ENCODE measurements around the gene SYMPK.
A peak's percentile ranks its signal among the peaks of the same experiment; 100 is the strongest.

SYMPK gene

DNA sequence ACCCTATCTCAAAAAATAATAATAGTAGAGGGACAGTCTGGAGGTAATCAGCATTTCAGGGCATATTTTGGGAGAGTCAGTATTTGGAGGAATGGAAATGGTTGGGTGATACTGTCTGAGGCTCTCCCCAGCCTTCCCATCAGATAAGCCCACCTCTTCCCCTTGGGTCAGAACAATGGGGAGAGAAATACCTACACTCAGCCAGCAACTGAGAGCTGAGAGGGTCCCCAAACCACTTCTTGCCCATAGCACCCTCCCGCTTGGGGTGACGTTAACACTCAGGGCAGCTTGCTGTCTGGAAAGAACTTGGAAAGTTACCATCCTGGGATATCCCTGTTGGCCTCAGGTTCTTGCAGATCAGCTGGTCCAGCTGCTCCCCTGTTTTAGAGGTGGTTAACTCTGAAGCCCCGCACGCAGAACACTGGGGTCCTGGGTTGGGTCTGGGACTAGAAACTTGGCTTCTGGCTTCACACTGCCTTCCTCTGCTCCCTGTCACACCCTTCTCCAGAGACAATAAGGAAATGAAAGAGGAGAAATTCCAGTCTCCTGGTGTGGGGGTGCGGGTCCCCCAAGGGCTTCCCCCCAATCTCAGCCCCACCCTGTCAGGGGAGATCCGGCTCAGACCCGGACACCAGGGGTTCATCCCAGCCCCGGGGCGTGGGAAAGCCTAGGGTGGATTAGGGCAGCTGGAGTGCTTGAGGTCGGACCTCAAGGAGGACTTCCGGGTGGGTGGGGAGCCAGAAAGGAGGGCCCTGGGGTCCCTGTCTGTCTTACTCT is 3.6 kb upstream of the SYMPK start:
- H3K4me3 ChIP-seq (ENCODE audit: insufficient read depth, low read depth, low read length, poor library complexity, severe bottlenecking), result no peak overlapping the region
- no peak for DNase-seq
- no peak overlapping the region for H3K27ac ChIP-seq (ENCODE audit: insufficient read depth, low read length, poor library complexity, severe bottlenecking)
- H3K27me3 ChIP-seq (replicated peaks; ENCODE audit: control insufficient read depth, insufficient read depth, low read length, poor library complexity, severe bottlenecking), result no peaks in the 10 kb centered on the region
- no peaks in the 10 kb centered on the region for H3K9me3 ChIP-seq (ENCODE audit: control insufficient read depth, low read length)
- peaks cover 19% of the 10 kb centered on the region for H3K4me1 ChIP-seq (ENCODE audit: control insufficient read depth, insufficient read depth, low read length, poor library complexity, severe bottlenecking)
- H3K36me3 ChIP-seq (ENCODE audit: control insufficient read depth, insufficient read depth, low read length), result no peaks in the 10 kb centered on the region

DNA sequence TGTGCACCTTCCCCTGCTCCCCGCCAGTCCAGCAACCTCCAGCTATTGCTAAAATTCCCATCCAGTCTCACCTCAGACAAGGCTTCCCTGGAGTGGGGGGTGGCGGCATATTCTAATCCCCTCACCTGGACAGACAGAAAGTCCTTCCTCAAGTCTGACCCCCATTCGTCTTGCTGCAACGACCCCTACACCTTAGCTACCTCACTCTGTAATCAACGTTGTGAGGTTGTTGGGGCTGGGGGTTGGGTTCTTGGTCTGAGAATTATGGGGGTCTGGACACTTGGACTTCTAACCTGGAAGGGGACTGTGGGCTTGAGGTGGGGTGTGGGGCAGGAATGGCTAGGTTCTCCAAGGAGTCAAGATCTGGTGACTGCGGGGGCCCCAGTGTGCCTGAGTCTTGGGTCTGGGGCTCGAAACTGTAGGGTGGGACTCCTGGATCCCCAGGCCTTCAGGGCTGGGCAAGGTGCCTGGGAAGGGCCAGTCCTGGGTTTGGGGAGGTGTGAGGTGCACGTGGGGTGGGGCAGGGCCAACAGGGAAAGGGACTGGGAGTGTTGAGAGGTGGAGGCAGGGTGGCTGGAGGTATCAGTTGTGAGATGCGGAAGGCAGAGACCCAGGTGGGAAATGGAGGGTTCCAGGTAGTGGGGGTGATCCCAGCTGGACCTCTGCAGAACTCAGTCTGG is 2.5 kb upstream of the SYMPK start:
- DNase-seq, result no peak
- Histone ChIP-seq H3K4me3 (ENCODE audit: insufficient read depth, low read depth, low read length, poor library complexity, severe bottlenecking) (no peak overlapping the region), H3K36me3 (ENCODE audit: control insufficient read depth, insufficient read depth, low read length) (no peaks in the 10 kb centered on the region), H3K9me3 (ENCODE audit: control insufficient read depth, low read length) (no peaks in the 10 kb centered on the region), H3K4me1 (ENCODE audit: control insufficient read depth, insufficient read depth, low read length, poor library complexity, severe bottlenecking) (peaks cover 19% of the 10 kb centered on the region), H3K27ac (ENCODE audit: insufficient read depth, low read length, poor library complexity, severe bottlenecking) (no peak overlapping the region), H3K27me3 (replicated peaks; ENCODE audit: control insufficient read depth, insufficient read depth, low read length, poor library complexity, severe bottlenecking) (no peaks in the 10 kb centered on the region)

DNA sequence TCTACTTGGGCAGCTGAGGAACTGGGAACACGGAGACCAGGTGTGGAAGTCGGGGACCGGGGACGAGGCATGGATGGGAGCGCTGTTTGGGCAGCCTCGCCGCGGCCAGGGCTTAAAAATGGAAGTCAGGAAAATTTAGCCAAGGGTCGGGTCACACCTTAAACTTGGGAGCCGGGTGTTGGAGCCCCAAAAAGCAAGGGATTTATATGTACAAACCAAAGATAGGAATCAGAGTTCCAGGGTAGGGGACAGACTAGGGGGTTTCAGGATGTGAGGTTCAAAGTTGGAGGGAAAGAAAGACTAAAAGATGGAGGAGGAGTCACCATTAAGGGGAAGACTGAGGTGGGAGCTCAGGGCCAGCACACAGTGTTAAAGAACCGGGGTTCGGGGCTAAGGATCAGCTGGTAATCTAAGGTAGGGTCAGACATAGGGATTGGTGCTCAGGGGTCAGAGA is 1.7 kb upstream of the SYMPK start:
- Histone ChIP-seq H3K27me3 (replicated peaks; ENCODE audit: control insufficient read depth, insufficient read depth, low read length, poor library complexity, severe bottlenecking) (no peaks in the 10 kb centered on the region), H3K27ac (ENCODE audit: insufficient read depth, low read length, poor library complexity, severe bottlenecking) (no peak overlapping the region), H3K9me3 (ENCODE audit: control insufficient read depth, low read length) (no peaks in the 10 kb centered on the region), H3K4me1 (ENCODE audit: control insufficient read depth, insufficient read depth, low read length, poor library complexity, severe bottlenecking) (peaks cover 19% of the 10 kb centered on the region), H3K36me3 (ENCODE audit: control insufficient read depth, insufficient read depth, low read length) (no peaks in the 10 kb centered on the region), H3K4me3 (ENCODE audit: insufficient read depth, low read depth, low read length, poor library complexity, severe bottlenecking) (peak overlapping the region; percentile 40)
- no peak for DNase-seq

DNA sequence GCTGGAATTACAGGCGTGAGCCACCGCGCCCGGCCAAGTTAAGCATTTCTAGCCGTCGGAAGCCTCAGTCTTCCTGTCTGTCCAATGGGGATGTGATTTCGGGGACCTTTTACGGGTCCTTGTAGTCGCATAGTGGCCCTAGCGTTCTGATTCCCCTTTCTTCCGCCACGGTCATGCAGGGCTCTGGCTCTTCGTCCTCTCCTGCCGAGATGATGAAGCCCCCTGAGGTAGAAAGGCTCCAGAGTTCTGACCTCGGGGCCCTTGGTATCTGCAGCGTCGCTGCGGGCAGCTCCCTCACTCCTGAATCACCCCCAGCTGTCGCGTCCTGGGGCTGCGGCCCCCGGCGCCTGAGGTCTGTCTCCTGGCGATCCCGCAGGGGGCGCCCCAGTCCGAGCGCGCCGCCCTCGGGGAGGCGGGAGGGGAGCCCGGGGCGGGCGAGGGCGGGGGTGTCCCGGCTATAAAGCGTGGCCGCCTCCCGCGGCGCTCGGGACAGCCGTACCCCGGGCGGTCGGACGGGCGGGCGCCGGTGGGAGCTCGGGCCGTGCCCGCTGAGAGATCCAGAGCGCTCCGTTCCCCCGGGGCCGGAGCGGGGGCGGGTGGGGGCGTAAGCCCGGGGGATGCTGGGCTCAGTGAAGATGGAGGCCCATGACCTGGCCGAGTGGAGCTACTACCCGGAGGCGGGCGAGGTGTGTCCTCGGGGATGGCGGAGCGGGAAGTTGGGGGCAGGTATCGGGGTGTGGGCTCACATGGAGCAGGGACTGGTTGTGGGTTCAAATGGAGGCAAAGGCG is 1.1 kb upstream of the SYMPK start, which contains the start of gene FOXA3:
Gene FOXA3, plus strand, starts transcription at position 487 of the 789 bp plus-strand sequence. Its CDS starts 131 bp downstream, at position 618.
- H3K36me3 ChIP-seq (ENCODE audit: control insufficient read depth, insufficient read depth, low read length), result no peaks in the 10 kb centered on the region

DNA sequence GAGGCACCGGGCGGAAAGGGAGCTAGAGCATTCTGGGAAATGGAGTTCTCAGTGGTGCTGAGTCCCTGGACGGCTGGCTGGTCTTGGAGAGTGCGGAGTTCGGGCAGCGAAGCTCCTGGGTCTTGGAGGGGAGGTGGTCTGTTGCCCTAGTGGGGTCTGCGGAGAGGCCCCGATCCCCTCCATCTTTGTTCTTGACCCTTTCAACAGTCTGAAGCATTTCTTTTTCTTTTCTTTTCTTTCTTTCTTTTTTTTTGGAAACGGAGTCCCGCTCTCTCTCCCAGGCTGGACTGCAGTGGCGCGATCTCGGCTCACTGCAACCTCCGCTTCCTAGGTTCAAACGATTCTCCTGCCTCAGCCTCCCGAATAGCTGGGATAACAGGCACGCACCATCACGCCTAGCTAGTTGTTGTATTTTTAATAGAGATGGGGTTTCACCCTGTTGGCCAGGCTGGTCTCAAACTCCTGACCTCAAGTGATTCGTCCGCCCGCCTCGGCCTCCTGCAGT is 440 bp upstream of the SYMPK start:
- Histone ChIP-seq H3K27ac (ENCODE audit: insufficient read depth, low read length, poor library complexity, severe bottlenecking) (no peak overlapping the region), H3K4me1 (ENCODE audit: control insufficient read depth, insufficient read depth, low read length, poor library complexity, severe bottlenecking) (peaks cover 19% of the 10 kb centered on the region), H3K36me3 (ENCODE audit: control insufficient read depth, insufficient read depth, low read length) (no peaks in the 10 kb centered on the region), H3K9me3 (ENCODE audit: control insufficient read depth, low read length) (no peaks in the 10 kb centered on the region), H3K4me3 (ENCODE audit: insufficient read depth, low read depth, low read length, poor library complexity, severe bottlenecking) (peak overlapping the region; percentile 91), H3K27me3 (replicated peaks; ENCODE audit: control insufficient read depth, insufficient read depth, low read length, poor library complexity, severe bottlenecking) (no peaks in the 10 kb centered on the region)
- DNase-seq, result no peak

More for the DNA sequence above, 1.1 kb upstream of the SYMPK start, which contains the start of gene FOXA3:
- H3K4me3 ChIP-seq (ENCODE audit: insufficient read depth, low read depth, low read length, poor library complexity, severe bottlenecking), result peak within 1 kb of the TSS; percentile 91
- no peaks in the 10 kb centered on the region for H3K27me3 ChIP-seq (replicated peaks; ENCODE audit: control insufficient read depth, insufficient read depth, low read length, poor library complexity, severe bottlenecking)
- no peak within 1 kb of the TSS for H3K27ac ChIP-seq (ENCODE audit: insufficient read depth, low read length, poor library complexity, severe bottlenecking)
- H3K9me3 ChIP-seq (ENCODE audit: control insufficient read depth, low read length), result no peaks in the 10 kb centered on the region
- H3K4me1 ChIP-seq (ENCODE audit: control insufficient read depth, insufficient read depth, low read length, poor library complexity, severe bottlenecking), result peaks cover 19% of the 10 kb centered on the region
- DNase-seq, result peak; percentile 37 to 41 (median 39)

DNA sequence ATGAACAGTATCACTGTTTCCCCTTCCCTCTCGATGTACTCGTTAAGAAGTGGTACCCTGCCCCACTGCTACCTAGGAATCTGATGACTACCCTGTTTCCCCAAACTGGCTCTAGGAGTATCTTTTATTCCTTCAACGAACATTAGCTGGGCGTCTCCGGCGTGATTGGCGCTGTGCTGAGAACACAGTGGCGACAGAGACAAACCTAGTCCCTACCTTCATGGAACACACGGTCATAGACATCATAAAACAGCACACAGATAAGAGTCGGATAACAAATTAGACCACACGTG is 730 bp downstream of the SYMPK start:
- peak overlapping the region; percentile 91 for H3K4me3 ChIP-seq (ENCODE audit: insufficient read depth, low read depth, low read length, poor library complexity, severe bottlenecking)
- H3K9me3 ChIP-seq (ENCODE audit: control insufficient read depth, low read length), result no peaks in the 10 kb centered on the region
- no peaks in the 10 kb centered on the region for H3K36me3 ChIP-seq (ENCODE audit: control insufficient read depth, insufficient read depth, low read length)
- H3K4me1 ChIP-seq (ENCODE audit: control insufficient read depth, insufficient read depth, low read length, poor library complexity, severe bottlenecking), result peaks cover 19% of the 10 kb centered on the region
- H3K27ac ChIP-seq (ENCODE audit: insufficient read depth, low read length, poor library complexity, severe bottlenecking), result peak overlapping the region; percentile 88
- no peaks in the 10 kb centered on the region for H3K27me3 ChIP-seq (replicated peaks; ENCODE audit: control insufficient read depth, insufficient read depth, low read length, poor library complexity, severe bottlenecking)
- no peak for DNase-seq

DNA sequence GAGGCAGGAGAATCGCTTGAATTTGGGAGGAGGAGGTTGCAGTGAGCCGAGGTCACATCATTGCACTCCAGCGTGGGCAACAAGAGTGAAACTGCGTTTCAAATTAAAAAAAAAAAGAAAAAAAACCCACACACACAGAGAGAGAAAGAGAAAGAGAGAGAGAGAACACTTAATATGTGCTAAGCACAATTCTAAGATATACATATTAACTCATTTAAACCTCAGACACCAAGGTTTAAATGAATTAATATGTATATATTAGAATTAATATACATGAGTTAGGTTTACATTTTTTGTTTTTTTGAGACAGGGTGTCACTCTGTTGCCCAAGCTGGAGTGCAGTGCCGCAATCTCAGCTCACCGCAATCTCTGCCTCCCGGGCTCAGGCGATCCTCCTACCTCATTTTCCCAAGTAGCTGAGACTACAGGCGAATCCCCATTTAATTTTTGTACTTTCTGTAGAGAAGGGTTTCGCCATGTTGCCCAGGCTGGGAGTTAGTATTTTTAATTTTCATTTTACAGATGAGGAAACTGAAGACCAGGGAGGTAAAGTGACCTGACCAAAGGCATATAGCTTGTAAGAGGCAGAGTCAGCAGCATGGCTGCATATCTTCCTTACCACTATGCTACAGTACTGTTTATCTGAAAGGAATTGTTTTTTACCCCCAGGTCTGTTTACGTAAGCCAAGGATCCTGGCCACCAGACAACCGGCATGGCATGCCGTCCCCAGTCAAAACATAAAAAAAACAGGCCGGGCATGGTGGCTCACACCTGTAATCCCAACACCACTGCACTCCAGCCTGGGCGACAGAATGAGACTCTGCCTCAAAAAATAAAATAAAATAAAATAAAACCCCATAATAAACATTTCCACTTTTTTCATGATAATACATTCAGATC is 2.3 kb downstream of the SYMPK start:
- no peaks in the 10 kb centered on the region for H3K9me3 ChIP-seq (ENCODE audit: control insufficient read depth, low read length)
- no peak overlapping the region for H3K4me3 ChIP-seq (ENCODE audit: insufficient read depth, low read depth, low read length, poor library complexity, severe bottlenecking)
- H3K27ac ChIP-seq (ENCODE audit: insufficient read depth, low read length, poor library complexity, severe bottlenecking), result no peak overlapping the region
- peaks cover 19% of the 10 kb centered on the region for H3K4me1 ChIP-seq (ENCODE audit: control insufficient read depth, insufficient read depth, low read length, poor library complexity, severe bottlenecking)
- H3K36me3 ChIP-seq (ENCODE audit: control insufficient read depth, insufficient read depth, low read length), result peaks cover 8% of the 10 kb centered on the region
- H3K27me3 ChIP-seq (replicated peaks; ENCODE audit: control insufficient read depth, insufficient read depth, low read length, poor library complexity, severe bottlenecking), result no peaks in the 10 kb centered on the region
- no peak for DNase-seq

DNA sequence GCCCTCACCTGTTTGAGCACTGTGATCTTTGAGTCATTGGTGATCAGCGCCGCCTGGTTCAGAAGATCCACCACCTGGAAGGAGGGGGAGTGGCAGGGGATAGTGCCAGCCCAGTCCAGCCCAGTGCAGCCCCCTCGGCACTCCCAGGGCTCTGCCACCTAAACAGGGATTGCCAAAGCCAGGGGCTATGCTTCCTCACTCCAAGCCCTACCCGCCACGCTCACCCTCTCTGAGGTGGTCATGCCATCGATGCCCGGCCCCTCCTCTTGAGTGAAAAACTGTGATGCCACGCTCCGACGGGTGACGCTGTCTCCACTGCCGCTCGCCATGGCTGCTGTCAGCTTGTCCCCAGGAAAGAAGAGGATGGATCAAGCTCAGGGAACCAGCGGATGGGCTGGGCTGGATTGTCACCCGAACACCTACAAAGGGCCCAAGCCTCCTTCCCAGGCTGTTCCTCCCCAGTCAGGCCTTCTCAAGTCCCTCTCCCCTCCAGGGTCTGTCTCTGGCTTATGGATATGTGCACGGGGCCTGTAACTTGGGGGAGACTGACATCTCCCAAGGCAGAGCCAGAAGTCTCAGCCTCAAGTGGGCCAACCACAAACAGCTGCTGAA is 8.7 kb downstream of the SYMPK start:
- Histone ChIP-seq H3K9me3 (ENCODE audit: control insufficient read depth, low read length) (no peaks in the 10 kb centered on the region), H3K36me3 (ENCODE audit: control insufficient read depth, insufficient read depth, low read length) (peaks cover 50% of the 10 kb centered on the region), H3K27ac (ENCODE audit: insufficient read depth, low read length, poor library complexity, severe bottlenecking) (no peak overlapping the region), H3K4me3 (ENCODE audit: insufficient read depth, low read depth, low read length, poor library complexity, severe bottlenecking) (no peak overlapping the region), H3K4me1 (ENCODE audit: control insufficient read depth, insufficient read depth, low read length, poor library complexity, severe bottlenecking) (no peaks in the 10 kb centered on the region), H3K27me3 (replicated peaks; ENCODE audit: control insufficient read depth, insufficient read depth, low read length, poor library complexity, severe bottlenecking) (no peaks in the 10 kb centered on the region)
- no peak for DNase-seq

DNA sequence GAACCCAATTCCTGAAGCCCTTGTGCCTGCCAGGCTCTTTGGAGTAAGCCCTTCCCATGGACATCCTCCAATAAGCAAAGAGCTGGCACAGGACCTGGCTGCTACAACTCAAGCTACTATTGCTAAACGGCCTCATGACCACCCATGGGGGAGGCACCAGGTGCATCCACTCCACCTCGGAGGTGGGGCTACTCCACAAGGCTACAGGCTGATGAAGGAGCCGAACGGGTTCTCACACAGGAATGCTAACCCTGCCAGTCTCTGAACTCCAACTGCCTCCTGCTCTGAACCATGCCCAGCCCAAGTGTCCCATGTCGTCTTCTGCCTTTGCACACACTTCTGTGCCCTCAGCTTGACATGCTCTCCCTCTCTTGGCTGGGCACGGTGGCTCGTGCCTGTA is 10.0 kb downstream of the SYMPK start:
- no peak for DNase-seq
- Histone ChIP-seq H3K27me3 (replicated peaks; ENCODE audit: control insufficient read depth, insufficient read depth, low read length, poor library complexity, severe bottlenecking) (no peaks in the 10 kb centered on the region), H3K36me3 (ENCODE audit: control insufficient read depth, insufficient read depth, low read length) (peaks cover 63% of the 10 kb centered on the region), H3K9me3 (ENCODE audit: control insufficient read depth, low read length) (no peaks in the 10 kb centered on the region), H3K27ac (ENCODE audit: insufficient read depth, low read length, poor library complexity, severe bottlenecking) (no peak overlapping the region), H3K4me1 (ENCODE audit: control insufficient read depth, insufficient read depth, low read length, poor library complexity, severe bottlenecking) (no peaks in the 10 kb centered on the region), H3K4me3 (ENCODE audit: insufficient read depth, low read depth, low read length, poor library complexity, severe bottlenecking) (no peak overlapping the region)

Measured in effector memory CD4-positive, alpha-beta T cell (primary cell).